IPS-18c (cell line): Measurements from ENCODE around the gene HDX.
"Not testable (repeated sequence)": the region's sequence is repeated elsewhere in the genome, so short reads cannot be mapped to it uniquely, and the experiment has no call there.

ENCODE experiments used
- H3K4me3 ChIP-seq: 2 replicates; pipeline ENCODE4 v1.7.0; 2013; ENCODE audit warnings: low read depth, mild to moderate bottlenecking, low read length, moderate library complexity; ENCODE audit not compliant: insufficient read depth
- H3K9me3 ChIP-seq: one replicate; pipeline ENCODE4 v1.6.1; 2013; ENCODE audit warnings: mild to moderate bottlenecking, low read length, moderate library complexity; ENCODE audit not compliant: control insufficient read depth, insufficient read depth

Gene HDX

GRCh38 chrX:84362184-84362838 is 139.9 kb downstream of the HDX start:
- Histone ChIP-seq H3K4me3 (no peak overlapping the region), H3K9me3 (no peaks in the 10 kb centered on the region)

- no peaks in the 10 kb centered on the region for H3K9me3 ChIP-seq
- no peak overlapping the region for H3K4me3 ChIP-seq
These were observed 144.0 kb downstream of the HDX start for GRCh38 chrX:84358271-84358670.

GRCh38 chrX:84357296-84357695 is 145.0 kb downstream of the HDX start:
- Histone ChIP-seq H3K4me3 (no peak overlapping the region), H3K9me3 (no peaks in the 10 kb centered on the region)

- H3K9me3 ChIP-seq = no peaks in the 10 kb centered on the region
- H3K4me3 ChIP-seq = no peak overlapping the region
These were observed 161.3 kb downstream of the HDX start for GRCh38 chrX:84340968-84341367.

GRCh38 chrX:84339507-84340364 is 162.5 kb downstream of the HDX start:
- Histone ChIP-seq H3K4me3 (no peak overlapping the region), H3K9me3 (no peaks in the 10 kb centered on the region)

GRCh38 chrX:84336646-84337045 is 165.6 kb downstream of the HDX start:
- H3K9me3 ChIP-seq = no peaks in the 10 kb centered on the region
- H3K4me3 ChIP-seq = no peak overlapping the region

- H3K9me3 ChIP-seq = no peaks in the 10 kb centered on the region
- no peak overlapping the region for H3K4me3 ChIP-seq
These were observed 167.1 kb downstream of the HDX start for GRCh38 chrX:84335121-84335520.

- H3K9me3 ChIP-seq = no peaks in the 10 kb centered on the region
- H3K4me3 ChIP-seq = no peak overlapping the region
These were observed 180.0 kb downstream of the HDX start for GRCh38 chrX:84322083-84322827.

- Histone ChIP-seq H3K9me3 (no peaks in the 10 kb centered on the region), H3K4me3 (no peak overlapping the region)
These were observed 181.6 kb downstream of the HDX start for GRCh38 chrX:84320614-84321013.

- Histone ChIP-seq H3K9me3 (no peaks in the 10 kb centered on the region), H3K4me3 (no peak overlapping the region)
These were observed 182.2 kb downstream of the HDX start for GRCh38 chrX:84320023-84320422.

GRCh38 chrX:84318661-84319060 is 183.6 kb downstream of the HDX start:
- no peak overlapping the region for H3K4me3 ChIP-seq
- no peaks in the 10 kb centered on the region for H3K9me3 ChIP-seq

- not testable (repeated sequence) for H3K9me3 ChIP-seq, H3K4me3 ChIP-seq
These were observed 186.3 kb downstream of the HDX start for GRCh38 chrX:84315946-84316345.
